Measurements from ENCODE around the gene RAPSN. TPM values are rescaled to one million over a fixed set of nuclear protein-coding genes. Genes with fewer than 3 reads are reported as not detected.

RAPSN gene
- total and polyA plus RNA-seq, 2 of the 8 experiments (the other 6 are each of a cell fraction or from before 2014, with no cell fraction given) = 0.06 to 0.34 TPM

DNA sequence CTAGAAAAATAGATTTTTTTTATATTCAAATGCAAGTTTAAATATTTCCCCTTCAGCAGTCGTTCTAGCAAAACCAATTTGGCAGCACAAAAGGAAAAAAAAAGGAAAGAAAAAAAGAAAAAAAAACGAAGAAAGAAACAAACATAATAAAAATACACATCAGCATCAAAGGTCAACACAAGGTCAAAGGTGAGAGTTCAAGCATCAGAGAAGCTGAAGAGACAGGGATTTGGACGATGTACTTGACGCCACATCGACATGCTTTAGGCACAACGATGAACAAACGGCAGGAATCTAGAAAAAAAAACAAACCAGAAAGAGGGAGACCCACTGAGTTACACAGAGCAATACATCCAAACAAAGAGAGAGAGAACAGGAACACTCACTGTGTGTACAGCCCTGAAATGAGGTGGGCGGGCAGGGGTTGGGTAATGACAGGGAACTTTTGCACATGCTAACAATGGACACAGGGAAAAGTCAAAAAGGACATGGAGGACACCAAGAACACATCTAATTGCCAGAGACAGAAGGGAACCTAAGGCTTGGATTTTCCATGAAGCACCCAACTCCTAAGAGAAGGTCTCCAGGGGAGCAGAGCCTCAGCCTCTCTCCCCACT lies 19.8 kb upstream of the RAPSN start:
- Histone ChIP-seq H2AFZ (ENCODE audit: low read length) (no peak overlapping the region), H2BK12ac (ENCODE audit: low read depth, low read length) (no peak overlapping the region), H4K8ac (ENCODE audit: extremely low read depth, insufficient read depth, low read length) (no peak overlapping the region), H3K79me1 (ENCODE audit: low read depth, low read length) (peaks cover 10% of the 10 kb centered on the region), H3K23me2 (ENCODE audit: low read depth, low read length) (no peaks in the 10 kb centered on the region), H4K20me1 (replicated peaks in 1 of 2; ENCODE audit: control insufficient read depth in 1 of 2, insufficient read depth in 2 of 2, low read length in 2 of 2) (peaks cover 0 to 20% of the 10 kb centered on the region in 2 experiments), H3K36me3 (ENCODE audit: control insufficient read depth in 2 of 4, insufficient read depth in 4 of 4, low read length in 3 of 4) (peaks cover 16 to 64% (median 36%) of the 10 kb centered on the region in 4 experiments), H3K4me2 (ENCODE audit: insufficient read depth in 1 of 2, low read depth in 2 of 2, low read length in 2 of 2) (peak overlapping the region in 1 of 2 experiments; percentile 40; a peak in 1 of 4 replicates), H3K4me1 (replicated peaks in 1 of 4; ENCODE audit: control insufficient read depth in 3 of 4, insufficient read depth in 4 of 4, low read length in 3 of 4) (peaks cover 11 to 37% (median 23%) of the 10 kb centered on the region in 4 experiments), H3K9me3 (ENCODE audit: insufficient read depth in 2 of 2, low read depth in 1 of 2, low read length in 1 of 2) (no peaks in the 10 kb centered on the region), H2BK5ac (ENCODE audit: low read depth, low read length) (no peak overlapping the region), H2BK15ac (ENCODE audit: low read length) (no peak overlapping the region), H3K4ac (replicated peaks; ENCODE audit: insufficient read length, low read depth, low read length) (no peak overlapping the region), H3K23ac (ENCODE audit: insufficient read length) (no peak overlapping the region), H3K9ac (replicated peaks in 1 of 4; ENCODE audit: extremely low read depth in 1 of 4, low read depth in 3 of 4, low read length in 3 of 4) (no peak overlapping the region), H2BK20ac (ENCODE audit: low read length) (no peak overlapping the region), H4K5ac (ENCODE audit: insufficient read length, low read depth, low read length) (no peak overlapping the region), H2BK120ac (replicated peaks; ENCODE audit: low read depth, low read length) (no peak overlapping the region), H3K18ac (ENCODE audit: extremely low read depth, low read length) (no peak overlapping the region), H3K4me3 (ENCODE audit: extremely low read depth in 1 of 4, insufficient read depth in 2 of 4, low read depth in 3 of 4, low read length in 4 of 4) (no peak overlapping the region), H3K14ac (ENCODE audit: insufficient read length) (no peak overlapping the region), H3K27ac (ENCODE audit: low read depth, low read length) (no peak overlapping the region), H3K56ac (replicated peaks; ENCODE audit: insufficient read length, low read depth, low read length) (no peak overlapping the region), H2AK5ac (ENCODE audit: low read depth, low read length) (no peak overlapping the region), H3K79me2 (ENCODE audit: control insufficient read depth in 1 of 2, insufficient read depth in 2 of 2, low read length in 2 of 2) (peaks cover 0 to 16% of the 10 kb centered on the region in 2 experiments; a peak in 2 of 4 replicates), H3K27me3 (replicated peaks in 1 of 4; ENCODE audit: control insufficient read depth in 3 of 4, extremely low read depth in 1 of 4, insufficient read depth in 3 of 4, low read length in 3 of 4) (no peaks in the 10 kb centered on the region), H4K91ac (replicated peaks; ENCODE audit: insufficient read length, low read length) (no peak overlapping the region)
- ChIA-PET POLR2A (ENCODE audit: partially characterized antibody) (interaction anchor here (1.1 to 1.6 kb wide), 4 partner anchors 10 to 150 kb away, joined by 3 to 4 read pairs (median 3); no protein-coding TSS in a partner anchor), CTCF (ENCODE audit: partially characterized antibody) (no interaction called here)
- FAIRE-seq (no peak), DNase-seq (ENCODE audit: low read depth in 1 of 2, low spot score in 2 of 2) (no peak)
- WGBS, 2 experiments (ENCODE audit: extremely low coverage in 1 of 2, insufficient coverage in 1 of 2, insufficient read length in 1 of 2, insufficient replicate concordance in 2 of 2, low coverage in 1 of 2, low lambda C conversion rate in 2 of 2, missing lambda C conversion rate in 1 of 2) = 93% methylated on average over 8 of the region's 8 CpGs; no CpG with 5 or more reads in 1 of the 2 experiments
- TF ChIP-seq RFX5 (IDR thresholded peaks at IDR 0.05; ENCODE audit: borderline replicate concordance, low read depth, low read length) (no peak), HDAC2 (IDR thresholded peaks at IDR 0.05; ENCODE audit: borderline replicate concordance in 1 of 2, low read depth in 2 of 2, low read length in 2 of 2) (no peak), CREB1 (IDR thresholded peaks at IDR 0.05) (no peak)
